Astrocyte of the cerebellum (primary cell): ENCODE measurements around the gene SMIM41.

Source experiments
- DNase-seq: peaks from one replicate; pipeline ENCODE4 v3.0.0-alpha.2; 2011; ENCODE audit warnings: low read depth
- H3K4me3 ChIP-seq: 2 replicates; pipeline ENCODE4 v1.5.1; 2011; ENCODE audit warnings: mild to moderate bottlenecking, low read depth, low read length, moderate library complexity
- in situ Hi-C: cut with HindIII; loops from 2 replicates; pipeline ENCODE4 v1.10.0; 2017; ENCODE audit warnings: low sequenced_read_pairs
- TF ChIP-seq, protein P1 (sequence below): IDR thresholded peaks from 2 replicates; pipeline ENCODE4 v1.5.1; 2012; ENCODE audit warnings: low read length, low read depth, moderate library complexity, mild to moderate bottlenecking; ENCODE audit errors: missing control alignments

Gene SMIM41

GRCh38 chr12:52054833-52055730 is 24.4 kb upstream of the SMIM41 start:
- DNase-seq = no peak
- in situ Hi-C loops = no loop called here
- TF ChIP-seq, protein P1, sequence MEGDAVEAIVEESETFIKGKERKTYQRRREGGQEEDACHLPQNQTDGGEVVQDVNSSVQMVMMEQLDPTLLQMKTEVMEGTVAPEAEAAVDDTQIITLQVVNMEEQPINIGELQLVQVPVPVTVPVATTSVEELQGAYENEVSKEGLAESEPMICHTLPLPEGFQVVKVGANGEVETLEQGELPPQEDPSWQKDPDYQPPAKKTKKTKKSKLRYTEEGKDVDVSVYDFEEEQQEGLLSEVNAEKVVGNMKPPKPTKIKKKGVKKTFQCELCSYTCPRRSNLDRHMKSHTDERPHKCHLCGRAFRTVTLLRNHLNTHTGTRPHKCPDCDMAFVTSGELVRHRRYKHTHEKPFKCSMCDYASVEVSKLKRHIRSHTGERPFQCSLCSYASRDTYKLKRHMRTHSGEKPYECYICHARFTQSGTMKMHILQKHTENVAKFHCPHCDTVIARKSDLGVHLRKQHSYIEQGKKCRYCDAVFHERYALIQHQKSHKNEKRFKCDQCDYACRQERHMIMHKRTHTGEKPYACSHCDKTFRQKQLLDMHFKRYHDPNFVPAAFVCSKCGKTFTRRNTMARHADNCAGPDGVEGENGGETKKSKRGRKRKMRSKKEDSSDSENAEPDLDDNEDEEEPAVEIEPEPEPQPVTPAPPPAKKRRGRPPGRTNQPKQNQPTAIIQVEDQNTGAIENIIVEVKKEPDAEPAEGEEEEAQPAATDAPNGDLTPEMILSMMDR = no peak
- no peak overlapping the region for H3K4me3 ChIP-seq

- H3K4me3 ChIP-seq = no peak overlapping the region
- DNase-seq = no peak
- TF ChIP-seq, protein P1 = no peak
- in situ Hi-C loops = no loop called here
Observed at GRCh38 chr12:52055731-52056711, 23.5 kb upstream of the SMIM41 start.

GRCh38 chr12:52056801-52057637 is 22.5 kb upstream of the SMIM41 start:
- no peak overlapping the region for H3K4me3 ChIP-seq
- in situ Hi-C loops = no loop called here
- TF ChIP-seq, protein P1 = no peak
- no peak for DNase-seq

- DNase-seq = no peak
- in situ Hi-C loops = no loop called here
- TF ChIP-seq, protein P1 = no peak
- no peak overlapping the region for H3K4me3 ChIP-seq
Observed at GRCh38 chr12:52057638-52058576, 21.6 kb upstream of the SMIM41 start.

DNA sequence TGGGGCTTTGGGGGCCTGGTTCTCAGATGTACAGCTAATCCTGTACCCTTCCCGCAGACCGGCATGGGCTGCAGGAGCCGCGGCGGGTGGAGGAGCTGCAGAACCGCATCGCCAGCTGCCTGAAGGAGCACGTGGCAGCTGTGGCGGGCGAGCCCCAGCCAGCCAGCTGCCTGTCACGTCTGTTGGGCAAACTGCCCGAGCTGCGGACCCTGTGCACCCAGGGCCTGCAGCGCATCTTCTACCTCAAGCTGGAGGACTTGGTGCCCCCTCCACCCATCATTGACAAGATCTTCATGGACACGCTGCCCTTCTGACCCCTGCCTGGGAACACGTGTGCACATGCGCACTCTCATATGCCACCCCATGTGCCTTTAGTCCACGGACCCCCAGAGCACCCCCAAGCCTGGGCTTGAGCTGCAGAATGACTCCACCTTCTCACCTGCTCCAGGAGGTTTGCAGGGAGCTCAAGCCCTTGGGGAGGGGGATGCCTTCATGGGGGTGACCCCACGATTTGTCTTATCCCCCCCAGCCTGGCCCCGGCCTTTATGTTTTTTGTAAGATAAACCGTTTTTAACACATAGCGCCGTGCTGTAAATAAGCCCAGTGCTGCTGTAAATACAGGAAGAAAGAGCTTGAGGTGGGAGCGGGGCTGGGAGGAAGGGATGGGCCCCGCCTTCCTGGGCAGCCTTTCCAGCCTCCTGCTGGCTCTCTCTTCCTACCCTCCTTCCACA is 20.7 kb upstream of the SMIM41 start:
- in situ Hi-C loops = no loop called here
- DNase-seq = no peak
- H3K4me3 ChIP-seq = no peak overlapping the region
- TF ChIP-seq, protein P1 = no peak
